GM12891 (cell line): Measurements from ENCODE around the gene TBXAS1.

Source experiments
- PAX5 ChIP-seq: IDR thresholded peaks from 2 replicates; pipeline ENCODE4 v1.6.1; 2011; ENCODE audit warnings: low read length, moderate library complexity, mild to moderate bottlenecking; ENCODE audit not compliant: insufficient read depth, severe bottlenecking
- POLR2A ChIP-seq: IDR thresholded peaks from 2 replicates; pipeline ENCODE4 v1.6.1; 2011; ENCODE audit warnings: low read depth, low read length, control low read depth
- POLR2AphosphoS5 ChIP-seq: IDR thresholded peaks from 2 replicates; pipeline ENCODE4 v1.6.1; 2011; ENCODE audit warnings: low read depth, low read length, control low read depth
- POU2F2 ChIP-seq: IDR thresholded peaks from 2 replicates; pipeline ENCODE4 v1.6.1; 2011; ENCODE audit warnings: low read depth, mild to moderate bottlenecking, control low read depth, low read length, moderate library complexity
- SPI1 ChIP-seq: IDR thresholded peaks from 2 replicates; pipeline ENCODE4 v1.6.1; 2011; ENCODE audit warnings: low read depth, low read length, control low read depth
- TAF1 ChIP-seq: IDR thresholded peaks from 2 replicates; pipeline ENCODE4 v1.6.1; 2011; ENCODE audit warnings: low read depth, low read length, control low read depth

DNA sequence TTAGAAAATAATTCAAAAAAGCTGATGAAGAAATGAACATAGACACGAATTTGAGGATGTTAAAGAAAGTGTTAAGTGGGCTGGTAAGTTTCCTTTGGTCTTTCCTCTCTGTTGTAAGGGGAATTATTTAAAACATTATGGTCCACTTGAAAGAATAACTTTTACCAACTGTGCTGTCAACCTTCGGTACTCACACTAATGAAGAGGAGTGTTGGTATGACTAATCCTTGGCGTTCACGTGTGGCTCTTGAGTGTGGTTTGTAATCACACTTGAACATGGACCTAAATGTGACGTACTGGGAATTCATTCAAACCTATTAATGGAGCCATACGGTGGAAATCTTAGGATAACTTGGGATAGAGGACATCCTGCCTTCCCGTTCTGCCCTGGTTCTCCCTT is 41.3 kb downstream of the TBXAS1 start:
- TF ChIP-seq POLR2A = no peak
- no peak for TF ChIP-seq TAF1
- no peak for TF ChIP-seq POLR2AphosphoS5
- no peak for TF ChIP-seq PAX5
- no peak for TF ChIP-seq SPI1
- TF ChIP-seq POU2F2 = no peak
